ENCODE measurements around the gene NEK9.

DNA sequence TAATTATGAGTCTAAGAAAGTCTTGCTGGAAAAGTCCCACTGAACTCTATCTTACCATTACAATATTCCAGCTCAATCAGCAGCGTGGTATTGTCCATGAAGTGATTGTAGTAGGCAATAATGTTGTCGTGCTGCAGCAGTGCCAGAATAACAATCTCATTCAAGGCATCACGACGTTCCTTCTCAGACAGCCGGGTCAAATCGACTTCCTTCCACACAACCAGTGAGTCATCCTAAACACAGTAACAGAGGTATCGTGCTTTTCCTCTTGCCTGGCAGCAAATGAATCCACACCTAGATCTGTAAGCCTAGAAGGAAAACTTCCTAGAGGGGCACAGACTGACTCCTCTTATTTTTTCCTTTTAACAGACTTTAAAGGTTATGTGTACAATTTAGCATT lies 2.9 kb downstream of the NEK9 start:
- no peak for TF ChIP-seq EZH2 (optimal IDR thresholded peaks at IDR 0.05; ENCODE audit: low read depth, low read length)
- TF ChIP-seq, protein P1, sequence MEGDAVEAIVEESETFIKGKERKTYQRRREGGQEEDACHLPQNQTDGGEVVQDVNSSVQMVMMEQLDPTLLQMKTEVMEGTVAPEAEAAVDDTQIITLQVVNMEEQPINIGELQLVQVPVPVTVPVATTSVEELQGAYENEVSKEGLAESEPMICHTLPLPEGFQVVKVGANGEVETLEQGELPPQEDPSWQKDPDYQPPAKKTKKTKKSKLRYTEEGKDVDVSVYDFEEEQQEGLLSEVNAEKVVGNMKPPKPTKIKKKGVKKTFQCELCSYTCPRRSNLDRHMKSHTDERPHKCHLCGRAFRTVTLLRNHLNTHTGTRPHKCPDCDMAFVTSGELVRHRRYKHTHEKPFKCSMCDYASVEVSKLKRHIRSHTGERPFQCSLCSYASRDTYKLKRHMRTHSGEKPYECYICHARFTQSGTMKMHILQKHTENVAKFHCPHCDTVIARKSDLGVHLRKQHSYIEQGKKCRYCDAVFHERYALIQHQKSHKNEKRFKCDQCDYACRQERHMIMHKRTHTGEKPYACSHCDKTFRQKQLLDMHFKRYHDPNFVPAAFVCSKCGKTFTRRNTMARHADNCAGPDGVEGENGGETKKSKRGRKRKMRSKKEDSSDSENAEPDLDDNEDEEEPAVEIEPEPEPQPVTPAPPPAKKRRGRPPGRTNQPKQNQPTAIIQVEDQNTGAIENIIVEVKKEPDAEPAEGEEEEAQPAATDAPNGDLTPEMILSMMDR (IDR thresholded peaks at IDR 0.05; ENCODE audit: low read length) = no peak

All from MM.1S (cell line).